ENCODE measurements around the gene ZNF638.

Gene ZNF638

GRCh38 chr2:71451705-71452104 lies 120.1 kb downstream of the ZNF638 start:
- Histone ChIP-seq H2AFZ (ENCODE audit: low read length) (no peak overlapping the region), H3K27ac (replicated peaks; ENCODE audit: low read length) (no peak overlapping the region), H3K14ac (ENCODE audit: low read length) (no peak overlapping the region), H3K4me1 (ENCODE audit: control insufficient read depth in 2 of 2, insufficient read depth in 1 of 2, low read depth in 1 of 2, low read length in 2 of 2) (peaks cover 18 to 20% of the 10 kb centered on the region in 2 donors), H3K36me3 (replicated peaks in 1 of 2; ENCODE audit: control insufficient read depth in 2 of 2, insufficient read depth in 2 of 2, low read length in 2 of 2) (no peaks in the 10 kb centered on the region), H4K8ac (ENCODE audit: low read depth, low read length) (no peak overlapping the region), H4K91ac (ENCODE audit: low read depth, low read length, poor library complexity) (no peak overlapping the region), H3K4ac (ENCODE audit: low read length) (no peak overlapping the region), H3K79me1 (ENCODE audit: low read depth, low read length) (no peaks in the 10 kb centered on the region), H3K23ac (ENCODE audit: low read depth, low read length, poor library complexity) (no peak overlapping the region), H2BK15ac (ENCODE audit: low read length) (no peak overlapping the region), H2BK5ac (ENCODE audit: low read length) (no peak overlapping the region), H3K18ac (ENCODE audit: low read length) (no peak overlapping the region), H3K9ac (ENCODE audit: low read depth, low read length, poor library complexity) (no peak overlapping the region), H2BK120ac (ENCODE audit: low read depth, low read length) (no peak overlapping the region), H3K27me3 (ENCODE audit: control insufficient read depth in 3 of 3, insufficient read depth in 3 of 3, low read depth in 1 of 3, low read length in 3 of 3) (peaks cover 0 to 44% (median 16%) of the 10 kb centered on the region in 3 experiments), H3K4me3 (ENCODE audit: low read length in 2 of 2) (no peak overlapping the region), H2AK5ac (ENCODE audit: low read depth, low read length) (no peak overlapping the region), H2BK12ac (ENCODE audit: low read length) (no peak overlapping the region), H3K9me3 (replicated peaks in 1 of 2; ENCODE audit: control insufficient read depth in 2 of 2, insufficient read depth in 1 of 2, low read depth in 1 of 2, low read length in 2 of 2) (no peaks in the 10 kb centered on the region), H3K4me2 (ENCODE audit: insufficient read depth, low read length, poor library complexity, severe bottlenecking) (no peak overlapping the region)
- WGBS, 2 donors (ENCODE audit: extremely low coverage in 2 of 2, insufficient read length in 2 of 2, insufficient replicate concordance in 1 of 2), result no CpG with 5 or more reads among the region's 4 CpGs
- DNase-seq (ENCODE audit: low spot score), result no peak

- no peak overlapping the region for H2AFZ ChIP-seq (ENCODE audit: low read length)
- H3K27ac ChIP-seq (replicated peaks; ENCODE audit: low read length), result no peak overlapping the region
Measured at GRCh38 chr2:71452565-71452964, 121.0 kb downstream of the ZNF638 start.

DNA sequence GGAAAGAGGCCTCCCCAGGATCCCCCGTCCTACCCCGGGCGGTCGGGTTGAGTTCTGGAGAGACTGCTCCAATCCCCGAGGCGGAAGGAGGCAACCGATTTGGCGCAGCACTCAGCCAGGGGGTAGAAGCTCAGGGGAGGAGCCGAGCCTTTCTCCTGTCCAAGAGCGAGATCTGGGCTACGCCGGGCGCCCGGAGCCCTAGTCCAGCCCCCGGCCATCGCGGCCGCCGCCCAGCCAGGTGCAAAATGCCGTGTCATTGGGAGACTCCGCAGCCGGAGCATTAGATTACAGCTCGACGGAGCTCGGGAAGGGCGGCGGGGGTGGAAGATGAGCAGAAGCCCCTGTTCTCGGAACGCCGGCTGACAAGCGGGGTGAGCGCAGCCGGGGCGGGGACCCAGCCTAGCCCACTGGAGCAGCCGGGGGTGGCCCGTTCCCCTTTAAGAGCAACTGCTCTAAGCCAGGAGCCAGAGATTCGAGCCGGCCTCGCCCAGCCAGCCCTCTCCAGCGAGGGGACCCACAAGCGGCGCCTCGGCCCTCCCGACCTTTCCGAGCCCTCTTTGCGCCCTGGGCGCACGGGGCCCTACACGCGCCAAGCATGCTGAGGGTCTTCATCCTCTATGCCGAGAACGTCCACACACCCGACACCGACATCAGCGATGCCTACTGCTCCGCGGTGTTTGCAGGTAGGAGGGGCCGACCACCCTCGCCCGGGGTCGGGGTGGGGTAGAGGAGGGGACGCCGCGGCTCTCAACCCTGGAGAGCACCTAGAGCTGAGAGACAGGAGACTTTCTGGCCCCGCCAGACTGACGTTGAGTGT lies 122.0 kb downstream of the ZNF638 start, which contains the start of gene DYSF:
Gene DYSF, plus strand, starts transcription at position 158 of the 817 bp plus-strand sequence.
- Histone ChIP-seq H2BK12ac (ENCODE audit: low read length) (no peak within 1 kb of the TSS), H3K4ac (ENCODE audit: low read length) (no peak within 1 kb of the TSS), H2AK5ac (ENCODE audit: low read depth, low read length) (peak within 1 kb of the TSS; percentile 46), H3K79me1 (ENCODE audit: low read depth, low read length) (no peaks in the 10 kb centered on the region), H3K27me3 (ENCODE audit: control insufficient read depth in 3 of 3, insufficient read depth in 3 of 3, low read depth in 1 of 3, low read length in 3 of 3) (peaks cover 0 to 44% (median 16%) of the 10 kb centered on the region in 3 experiments), H3K18ac (ENCODE audit: low read length) (peak within 1 kb of the TSS; percentile 62), H3K9me3 (replicated peaks in 1 of 2; ENCODE audit: control insufficient read depth in 2 of 2, insufficient read depth in 1 of 2, low read depth in 1 of 2, low read length in 2 of 2) (no peaks in the 10 kb centered on the region), H3K14ac (ENCODE audit: low read length) (no peak within 1 kb of the TSS), H4K8ac (ENCODE audit: low read depth, low read length) (no peak within 1 kb of the TSS), H3K4me3 (ENCODE audit: low read length in 2 of 2) (peak within 1 kb of the TSS; percentile 26 to 59), H2AFZ (ENCODE audit: low read length) (peak within 1 kb of the TSS; percentile 84), H3K4me2 (ENCODE audit: insufficient read depth, low read length, poor library complexity, severe bottlenecking) (peak within 1 kb of the TSS; percentile 86), H2BK5ac (ENCODE audit: low read length) (peak within 1 kb of the TSS; percentile 42), H4K91ac (ENCODE audit: low read depth, low read length, poor library complexity) (no peak within 1 kb of the TSS), H3K27ac (replicated peaks; ENCODE audit: low read length) (no peak within 1 kb of the TSS), H2BK15ac (ENCODE audit: low read length) (peak within 1 kb of the TSS; percentile 32), H2BK120ac (ENCODE audit: low read depth, low read length) (no peak within 1 kb of the TSS), H3K9ac (ENCODE audit: low read depth, low read length, poor library complexity) (peak within 1 kb of the TSS; percentile 65), H3K4me1 (ENCODE audit: control insufficient read depth in 2 of 2, insufficient read depth in 1 of 2, low read depth in 1 of 2, low read length in 2 of 2) (peaks cover 20 to 26% of the 10 kb centered on the region in 2 donors), H3K23ac (ENCODE audit: low read depth, low read length, poor library complexity) (peak within 1 kb of the TSS; percentile 34), H3K36me3 (replicated peaks in 1 of 2; ENCODE audit: control insufficient read depth in 2 of 2, insufficient read depth in 2 of 2, low read length in 2 of 2) (no peaks in the 10 kb centered on the region)
- no CpG with 5 or more reads among the region's 66 CpGs for WGBS, 2 donors (ENCODE audit: extremely low coverage in 2 of 2, insufficient read length in 2 of 2, insufficient replicate concordance in 1 of 2)
- peak; percentile 59 for DNase-seq (ENCODE audit: low spot score)

More at GRCh38 chr2:71452565-71452964, 121.0 kb downstream of the ZNF638 start:
- no peak overlapping the region for H2AK5ac ChIP-seq (ENCODE audit: low read depth, low read length)
- H2BK15ac ChIP-seq (ENCODE audit: low read length), result no peak overlapping the region
- no peak overlapping the region for H3K4me2 ChIP-seq (ENCODE audit: insufficient read depth, low read length, poor library complexity, severe bottlenecking)
- H3K79me1 ChIP-seq (ENCODE audit: low read depth, low read length), result no peaks in the 10 kb centered on the region
- no peak overlapping the region for H3K9ac ChIP-seq (ENCODE audit: low read depth, low read length, poor library complexity)
- H3K4me3 ChIP-seq (ENCODE audit: low read length in 2 of 2), result no peak overlapping the region
- H2BK12ac ChIP-seq (ENCODE audit: low read length), result no peak overlapping the region
- H3K23ac ChIP-seq (ENCODE audit: low read depth, low read length, poor library complexity), result no peak overlapping the region
- H3K27me3 ChIP-seq (ENCODE audit: control insufficient read depth in 3 of 3, insufficient read depth in 3 of 3, low read depth in 1 of 3, low read length in 3 of 3), result peaks cover 0 to 44% (median 16%) of the 10 kb centered on the region in 3 experiments
- peaks cover 18 to 22% of the 10 kb centered on the region in 2 donors for H3K4me1 ChIP-seq (ENCODE audit: control insufficient read depth in 2 of 2, insufficient read depth in 1 of 2, low read depth in 1 of 2, low read length in 2 of 2)
- DNase-seq (ENCODE audit: low spot score), result no peak
- H2BK5ac ChIP-seq (ENCODE audit: low read length), result no peak overlapping the region
- no peak overlapping the region for H4K8ac ChIP-seq (ENCODE audit: low read depth, low read length)
- no peak overlapping the region for H2BK120ac ChIP-seq (ENCODE audit: low read depth, low read length)
- H3K18ac ChIP-seq (ENCODE audit: low read length), result no peak overlapping the region
- H3K9me3 ChIP-seq (replicated peaks in 1 of 2; ENCODE audit: control insufficient read depth in 2 of 2, insufficient read depth in 1 of 2, low read depth in 1 of 2, low read length in 2 of 2), result no peaks in the 10 kb centered on the region
- no peaks in the 10 kb centered on the region for H3K36me3 ChIP-seq (replicated peaks in 1 of 2; ENCODE audit: control insufficient read depth in 2 of 2, insufficient read depth in 2 of 2, low read length in 2 of 2)
- no CpG with 5 or more reads among the region's 2 CpGs for WGBS, 2 donors (ENCODE audit: extremely low coverage in 2 of 2, insufficient read length in 2 of 2, insufficient replicate concordance in 1 of 2)
- H4K91ac ChIP-seq (ENCODE audit: low read depth, low read length, poor library complexity), result no peak overlapping the region
- no peak overlapping the region for H3K4ac ChIP-seq (ENCODE audit: low read length)
- no peak overlapping the region for H3K14ac ChIP-seq (ENCODE audit: low read length)

DNA sequence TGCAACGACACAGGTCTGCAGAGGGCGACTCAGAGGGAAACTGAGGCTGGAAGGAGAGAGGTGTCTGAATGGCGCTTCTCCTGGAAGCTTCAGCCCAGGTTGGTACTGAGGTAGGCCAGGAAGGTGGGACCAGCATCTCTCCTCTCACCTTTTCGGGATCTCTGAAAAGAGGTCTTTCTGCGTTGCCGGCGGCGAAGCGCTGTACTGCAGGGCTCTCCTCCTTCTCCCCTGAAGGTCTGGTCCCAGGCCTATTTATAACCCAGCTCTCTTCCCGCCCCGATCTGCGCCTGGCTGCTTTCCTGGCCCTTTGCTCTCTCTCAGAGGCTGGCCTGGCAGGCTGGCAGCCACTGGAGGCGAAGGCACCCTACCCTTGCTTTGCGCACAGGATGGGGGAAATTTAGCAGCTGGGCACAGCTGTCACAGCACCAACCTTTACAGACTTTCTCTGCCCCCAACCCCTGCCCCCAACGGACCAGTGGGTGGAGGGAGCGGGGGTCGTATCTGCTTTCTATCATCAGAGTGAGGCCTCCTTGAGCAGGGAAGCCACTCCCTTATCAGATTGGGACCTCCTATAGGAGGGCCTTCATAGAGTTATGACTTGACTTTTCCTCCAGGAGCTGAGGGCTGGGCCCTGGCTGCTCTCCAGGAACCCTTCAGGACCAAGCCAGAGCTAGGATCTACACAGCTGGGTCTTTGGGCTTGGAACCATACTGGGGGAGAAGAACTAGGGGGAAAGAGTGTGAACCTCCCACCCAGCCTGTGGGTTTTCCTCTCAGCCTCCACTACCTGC lies 122.8 kb downstream of the ZNF638 start:
- Histone ChIP-seq H3K27me3 (ENCODE audit: control insufficient read depth in 3 of 3, insufficient read depth in 3 of 3, low read depth in 1 of 3, low read length in 3 of 3) (peaks cover 0 to 44% (median 16%) of the 10 kb centered on the region in 3 experiments), H3K9me3 (replicated peaks in 1 of 2; ENCODE audit: control insufficient read depth in 2 of 2, insufficient read depth in 1 of 2, low read depth in 1 of 2, low read length in 2 of 2) (no peaks in the 10 kb centered on the region), H3K9ac (ENCODE audit: low read depth, low read length, poor library complexity) (no peak overlapping the region), H3K4ac (ENCODE audit: low read length) (no peak overlapping the region), H3K27ac (replicated peaks; ENCODE audit: low read length) (no peak overlapping the region), H4K8ac (ENCODE audit: low read depth, low read length) (no peak overlapping the region), H2AFZ (ENCODE audit: low read length) (peak overlapping the region; percentile 84), H2AK5ac (ENCODE audit: low read depth, low read length) (peak overlapping the region; percentile 46), H3K14ac (ENCODE audit: low read length) (no peak overlapping the region), H2BK12ac (ENCODE audit: low read length) (no peak overlapping the region), H3K23ac (ENCODE audit: low read depth, low read length, poor library complexity) (peak overlapping the region; percentile 34), H4K91ac (ENCODE audit: low read depth, low read length, poor library complexity) (no peak overlapping the region), H3K18ac (ENCODE audit: low read length) (no peak overlapping the region), H3K36me3 (replicated peaks in 1 of 2; ENCODE audit: control insufficient read depth in 2 of 2, insufficient read depth in 2 of 2, low read length in 2 of 2) (no peaks in the 10 kb centered on the region), H3K4me2 (ENCODE audit: insufficient read depth, low read length, poor library complexity, severe bottlenecking) (peak overlapping the region; percentile 86), H3K79me1 (ENCODE audit: low read depth, low read length) (no peaks in the 10 kb centered on the region), H3K4me1 (ENCODE audit: control insufficient read depth in 2 of 2, insufficient read depth in 1 of 2, low read depth in 1 of 2, low read length in 2 of 2) (peaks cover 20 to 26% of the 10 kb centered on the region in 2 donors), H2BK120ac (ENCODE audit: low read depth, low read length) (no peak overlapping the region), H3K4me3 (ENCODE audit: low read length in 2 of 2) (no peak overlapping the region), H2BK15ac (ENCODE audit: low read length) (no peak overlapping the region), H2BK5ac (ENCODE audit: low read length) (peak overlapping the region; percentile 42)
- no peak for DNase-seq (ENCODE audit: low spot score)
- WGBS, 2 donors (ENCODE audit: extremely low coverage in 2 of 2, insufficient read length in 2 of 2, insufficient replicate concordance in 1 of 2), result no CpG with 5 or more reads among the region's 17 CpGs

Measured in neuronal stem cell (in vitro differentiated cells).